HG03521 (cell line): ENCODE results near the gene TNIK.
A peak's percentile ranks its signal among the peaks of the same experiment; 100 is the strongest.
"Not testable (repeated sequence)": the region's sequence is repeated elsewhere in the genome, so short reads cannot be mapped to it uniquely, and the experiment has no call there.

ENCODE experiments used
- ATAC-seq: cut with Tn5 transposase; IDR thresholded peaks from one replicate; pipeline ENCODE4 v1.9.1; 2021; ENCODE audit warnings: mild to moderate bottlenecking, moderate library complexity; ENCODE audit not compliant: unreplicated experiment

The TNIK gene

DNA sequence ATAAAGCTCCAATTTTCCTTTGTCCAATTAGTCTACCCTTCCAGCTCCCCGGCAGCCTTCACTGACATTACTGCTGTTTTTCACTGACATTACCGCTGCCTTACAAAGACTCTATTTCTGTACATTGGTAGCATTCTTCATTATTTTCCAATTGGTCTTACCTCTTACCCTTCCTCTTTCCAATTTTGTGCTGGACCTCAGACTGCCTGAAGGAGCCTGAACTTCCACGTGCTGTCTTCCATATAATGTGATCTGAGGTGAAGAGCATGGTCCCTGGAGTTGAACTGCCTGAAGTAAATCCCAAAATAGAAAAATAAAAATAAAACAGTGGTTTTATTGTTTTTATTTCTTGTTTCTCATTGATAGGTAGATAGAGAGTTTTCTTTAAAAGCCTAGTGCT is 9.2 kb upstream of the TNIK start:
- ATAC-seq: no peak

DNA sequence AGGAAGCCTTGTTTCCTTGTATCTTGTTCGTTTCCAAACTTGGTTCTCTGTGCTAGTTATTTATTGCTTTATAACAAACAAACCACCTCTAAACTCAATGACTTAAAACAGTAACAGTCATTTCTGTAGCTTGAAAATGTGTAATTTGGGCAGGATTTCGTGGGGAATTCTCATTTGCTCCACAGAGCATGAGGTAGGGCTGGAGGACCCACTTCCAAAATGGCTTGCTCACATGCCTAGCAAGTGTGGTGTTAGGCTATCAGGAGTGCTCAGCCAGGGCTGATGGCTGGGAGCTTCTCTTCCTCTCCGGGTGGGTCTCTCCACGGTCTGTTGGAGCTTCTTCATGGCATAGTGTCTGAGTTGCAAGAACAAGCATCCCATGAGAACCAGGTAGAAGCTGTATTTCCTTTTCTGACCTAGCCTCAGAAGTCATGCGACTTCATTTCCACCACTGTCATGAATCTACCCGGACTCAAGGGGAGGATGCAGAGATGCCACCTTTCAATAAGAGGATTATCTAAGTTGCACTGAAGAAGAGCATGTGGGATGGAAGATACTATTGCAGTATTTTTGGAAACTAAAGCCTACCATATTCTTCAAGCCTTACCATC is 8.2 kb upstream of the TNIK start:
- no peak for ATAC-seq

- no peak for ATAC-seq
Observed at GRCh38 chr3:171465763-171466162, 5.6 kb upstream of the TNIK start.

- no peak for ATAC-seq
Observed at GRCh38 chr3:171464462-171464861, 4.3 kb upstream of the TNIK start.

DNA sequence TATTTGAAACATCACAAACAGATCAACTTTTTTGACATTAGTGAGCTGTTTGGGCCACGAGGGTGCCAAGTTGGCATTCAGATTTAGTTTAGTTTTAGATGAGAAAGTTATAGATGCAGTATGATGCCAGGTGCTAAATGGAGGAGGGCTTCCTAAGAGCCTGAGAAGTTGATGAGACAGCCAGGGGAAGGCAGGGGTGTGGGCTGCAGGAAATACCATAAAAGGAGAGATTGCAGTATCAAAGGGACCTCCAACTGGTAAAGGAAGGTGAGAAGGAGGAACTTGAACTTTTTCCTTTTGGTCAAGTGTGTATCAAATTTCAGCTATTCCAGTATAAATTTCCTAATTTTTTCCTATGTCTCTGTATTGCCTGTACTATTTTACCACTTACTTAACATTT is 2.0 kb upstream of the TNIK start:
- no peak for ATAC-seq

DNA sequence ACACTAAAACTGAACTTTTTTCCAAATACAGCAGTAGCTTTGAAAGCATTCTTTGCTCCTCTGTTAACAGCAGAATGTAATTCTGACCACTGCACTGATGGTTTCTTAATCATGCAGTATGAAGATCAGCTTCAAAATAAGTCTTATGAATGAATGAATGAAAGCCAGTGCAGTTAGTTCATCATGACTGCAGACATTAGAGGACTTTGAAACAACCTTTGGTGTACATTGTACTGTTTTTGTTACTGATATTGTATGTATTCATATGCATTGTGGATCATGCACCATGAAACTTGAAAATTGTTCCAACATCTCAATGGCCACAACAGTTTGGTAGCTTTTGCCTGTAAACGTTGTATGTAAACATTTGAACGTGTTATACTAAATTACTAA is 1.3 kb upstream of the TNIK start:
- no peak for ATAC-seq

GRCh38 chr3:171460725-171461524 is 720 bp upstream of the TNIK start:
- peak; percentile 20 for ATAC-seq

GRCh38 chr3:171459137-171459941 is 866 bp downstream of the TNIK start:
- no peak for ATAC-seq

- no peak for ATAC-seq
Observed at GRCh38 chr3:171458864-171459136, 1.4 kb downstream of the TNIK start.

- ATAC-seq: no peak
Observed at GRCh38 chr3:171458071-171458863, 1.9 kb downstream of the TNIK start.

DNA sequence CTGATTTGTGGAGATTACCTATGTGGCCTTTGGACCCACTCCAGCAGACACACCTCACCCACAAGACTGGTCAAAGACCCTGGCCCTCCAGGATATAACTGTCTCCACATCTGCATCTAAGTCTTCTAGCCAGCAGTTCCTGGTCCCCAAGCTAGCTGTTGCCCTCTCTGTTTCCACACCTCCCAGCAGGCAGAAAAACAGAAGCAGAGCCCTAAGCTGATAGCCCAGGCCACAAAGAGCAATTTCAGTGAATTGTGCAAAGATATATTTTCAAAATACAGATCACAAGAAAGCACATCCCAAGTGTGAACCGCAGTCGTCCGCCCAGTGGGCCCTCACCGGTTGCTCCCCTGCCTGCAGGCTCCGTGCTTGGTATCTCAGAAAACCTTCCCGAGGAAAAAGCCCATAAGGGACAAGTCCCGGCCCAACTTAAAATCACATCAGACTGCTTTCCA is 2.6 kb downstream of the TNIK start:
- no peak for ATAC-seq

DNA sequence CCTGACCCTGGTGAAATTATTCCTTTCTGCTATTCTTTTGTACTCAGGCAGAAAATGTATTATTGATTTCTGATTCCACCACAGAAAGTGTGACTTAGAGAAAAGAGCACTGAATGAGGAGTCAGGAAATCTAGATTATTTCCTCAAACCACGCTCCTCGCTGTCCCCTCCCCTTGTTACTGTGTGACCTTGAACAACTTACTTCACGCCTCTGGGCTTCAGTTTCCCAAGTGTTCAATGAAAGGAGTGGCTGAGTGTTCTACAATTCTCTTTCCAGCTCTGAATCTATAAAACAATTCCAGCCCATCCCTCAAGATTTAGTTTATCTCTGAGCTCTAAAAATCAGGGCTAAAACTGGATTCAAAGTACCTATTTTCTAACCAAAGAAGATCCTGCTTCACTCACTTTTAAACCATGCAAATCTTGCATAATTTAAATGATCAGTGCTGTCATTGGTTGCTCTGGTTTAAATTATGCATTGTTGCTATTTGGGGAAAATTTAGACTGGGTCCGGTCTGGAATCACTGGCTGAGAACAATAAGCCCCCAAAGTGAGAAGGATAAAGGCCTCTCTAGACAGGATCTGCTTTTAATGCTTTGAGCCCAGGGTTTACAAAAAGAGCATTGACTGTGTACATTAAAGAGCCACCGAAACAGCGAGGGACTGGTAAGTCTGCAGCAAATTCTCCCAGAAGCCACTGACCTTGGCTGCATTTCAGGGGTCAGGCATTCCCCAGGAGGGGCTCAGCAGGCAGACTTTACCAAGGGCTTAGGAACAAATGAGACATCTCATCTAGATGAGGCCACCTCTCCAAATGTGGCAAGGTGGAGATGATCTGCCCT is 3.2 kb downstream of the TNIK start:
- no peak for ATAC-seq

- no peak for ATAC-seq
Observed at GRCh38 chr3:171455603-171456550, 4.3 kb downstream of the TNIK start.

DNA sequence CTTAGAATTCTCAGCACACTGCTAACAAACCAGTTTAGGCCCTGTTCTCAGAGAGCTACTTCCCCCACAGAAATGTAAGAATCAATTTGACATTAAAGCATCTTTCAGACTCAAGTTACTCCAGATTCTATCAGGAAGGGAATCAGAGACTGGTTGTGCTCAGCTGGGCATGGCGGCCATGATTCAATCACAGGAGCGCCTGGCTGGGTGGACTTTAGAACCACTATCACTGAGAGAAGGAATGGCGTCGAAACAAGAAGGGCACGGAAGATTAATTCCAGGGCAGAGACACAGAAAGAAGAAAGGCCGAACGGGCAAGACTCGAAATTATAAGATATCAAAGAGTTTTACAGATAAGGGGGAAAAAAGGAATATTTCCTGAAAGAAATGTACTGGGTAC is 6.2 kb downstream of the TNIK start:
- no peak for ATAC-seq

GRCh38 chr3:171453180-171453886 is 6.9 kb downstream of the TNIK start:
- ATAC-seq: no peak

DNA sequence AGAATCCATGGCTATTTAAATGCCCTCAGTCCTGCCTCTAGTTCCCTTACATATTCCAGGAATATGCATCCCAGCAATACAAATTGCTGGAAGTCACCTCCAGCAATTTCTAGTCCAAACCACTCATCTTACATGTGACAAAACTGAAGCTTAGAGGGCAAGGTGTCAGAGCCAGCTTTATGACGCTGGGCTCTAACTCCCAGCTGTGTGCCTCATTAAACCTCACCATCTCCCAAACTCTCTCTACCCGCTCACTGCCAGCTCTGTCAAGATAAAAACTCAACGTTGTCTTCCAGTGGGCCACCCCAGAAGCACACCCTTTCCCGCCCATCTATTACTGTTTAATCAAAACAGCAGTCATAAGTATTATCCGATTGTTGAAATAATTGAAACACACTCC is 7.9 kb downstream of the TNIK start:
- no peak for ATAC-seq

GRCh38 chr3:171451915-171452314 is 8.3 kb downstream of the TNIK start:
- ATAC-seq: no peak

GRCh38 chr3:171447579-171447891 is 12.7 kb downstream of the TNIK start:
- not testable (repeated sequence) for ATAC-seq
